HG02943 (cell line): ENCODE data around the gene HVCN1.

Experiments used
- ATAC-seq: cut with Tn5 transposase; IDR thresholded peaks from one replicate; pipeline ENCODE4 v1.9.1; 2021; ENCODE audit warnings: mild to moderate bottlenecking, low read depth, moderate library complexity; ENCODE audit not compliant: unreplicated experiment

The HVCN1 gene

DNA sequence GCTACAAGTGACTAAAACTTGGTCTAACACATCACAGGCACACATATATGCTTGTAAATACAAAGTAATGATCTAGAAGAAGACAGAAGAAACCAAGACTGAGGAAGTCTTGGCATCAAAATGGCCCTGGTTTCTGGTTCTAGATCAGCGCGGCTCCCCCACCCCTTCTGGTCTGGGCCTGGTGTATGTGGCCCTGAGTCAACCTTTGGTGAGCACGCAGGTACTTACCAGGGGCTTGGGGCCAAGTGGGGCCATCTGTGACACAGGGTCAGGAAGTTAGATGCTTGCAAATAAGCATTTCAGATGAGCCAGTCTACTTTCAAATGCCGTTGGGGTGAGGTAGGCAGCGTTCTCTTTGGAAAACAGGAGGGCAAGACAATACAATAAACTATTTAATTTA, 13.2 kb upstream of the HVCN1 start:
- no peak for ATAC-seq

DNA sequence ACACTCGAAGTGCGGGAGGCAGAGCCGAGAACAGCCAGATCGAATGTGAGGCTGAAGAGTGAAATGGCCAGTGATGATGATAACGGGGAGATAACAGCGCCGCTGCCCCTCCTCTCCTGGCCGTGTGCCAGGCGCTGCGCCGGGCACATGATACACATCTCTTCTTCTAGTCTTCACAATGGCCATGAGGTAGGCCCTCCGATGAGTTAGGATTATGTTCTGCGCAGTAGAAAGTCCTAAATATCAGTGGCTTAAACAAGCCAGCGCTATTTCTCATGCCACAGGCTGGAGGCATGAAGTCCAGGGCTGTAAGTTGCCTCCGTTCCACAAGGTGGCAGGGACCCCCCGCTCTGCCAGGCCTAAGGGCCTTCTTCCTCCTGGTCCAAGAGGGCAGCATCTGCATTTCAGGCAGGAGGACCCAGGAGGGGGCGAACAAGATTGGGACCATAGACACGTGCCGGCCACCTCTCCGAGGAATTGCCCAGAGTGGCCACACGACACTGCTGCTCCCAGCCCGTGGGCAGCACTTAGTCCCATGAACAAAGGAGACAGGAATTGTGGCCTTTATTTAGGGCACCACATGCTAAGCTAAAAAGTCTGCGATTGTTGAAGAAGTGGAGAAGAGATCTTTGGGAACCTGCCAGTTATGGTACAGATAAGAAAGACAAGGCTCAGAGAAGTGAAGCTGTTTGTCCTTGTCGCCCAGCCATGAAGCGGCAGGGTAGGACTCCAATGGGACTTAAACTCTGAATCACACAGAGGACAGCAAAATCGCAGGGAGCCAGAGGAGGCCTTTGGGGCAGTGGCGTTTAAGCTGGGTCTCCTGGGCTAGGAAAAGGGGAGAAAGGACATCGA, 10.9 kb upstream of the HVCN1 start:
- ATAC-seq: no peak

- ATAC-seq: peak; percentile 75
These were observed 9.4 kb upstream of the HVCN1 start for GRCh38 chr12:110698171-110698902.

- ATAC-seq: no peak
These were observed 8.3 kb upstream of the HVCN1 start for GRCh38 chr12:110697236-110697635.

DNA sequence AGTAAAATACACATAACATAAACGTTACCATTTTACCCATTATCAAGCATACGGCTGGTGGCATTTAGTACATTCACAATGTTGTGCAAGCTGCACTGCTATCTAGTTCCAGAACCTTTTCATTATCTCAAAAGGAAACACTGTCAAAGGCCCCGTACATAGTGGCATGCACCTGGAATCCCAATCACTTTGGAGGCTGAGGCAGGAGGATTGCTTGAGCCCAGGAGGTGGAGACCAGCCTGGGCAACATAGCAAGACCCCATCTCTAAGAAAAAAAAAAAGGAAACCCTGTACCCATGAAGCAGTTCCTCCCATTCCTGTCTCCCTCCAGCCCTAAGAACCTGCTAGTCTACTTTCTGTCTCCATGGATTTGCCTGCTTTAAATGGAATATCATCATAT, 7.4 kb upstream of the HVCN1 start:
- no peak for ATAC-seq

GRCh38 chr12:110694330-110694901, 5.5 kb upstream of the HVCN1 start:
- ATAC-seq: no peak

GRCh38 chr12:110693731-110694130, 4.8 kb upstream of the HVCN1 start:
- no peak for ATAC-seq

GRCh38 chr12:110690127-110690430, 1.2 kb upstream of the HVCN1 start:
- ATAC-seq: no peak

- peak; percentile 49 for ATAC-seq
These were observed 589 bp upstream of the HVCN1 start for GRCh38 chr12:110689281-110690126.

DNA sequence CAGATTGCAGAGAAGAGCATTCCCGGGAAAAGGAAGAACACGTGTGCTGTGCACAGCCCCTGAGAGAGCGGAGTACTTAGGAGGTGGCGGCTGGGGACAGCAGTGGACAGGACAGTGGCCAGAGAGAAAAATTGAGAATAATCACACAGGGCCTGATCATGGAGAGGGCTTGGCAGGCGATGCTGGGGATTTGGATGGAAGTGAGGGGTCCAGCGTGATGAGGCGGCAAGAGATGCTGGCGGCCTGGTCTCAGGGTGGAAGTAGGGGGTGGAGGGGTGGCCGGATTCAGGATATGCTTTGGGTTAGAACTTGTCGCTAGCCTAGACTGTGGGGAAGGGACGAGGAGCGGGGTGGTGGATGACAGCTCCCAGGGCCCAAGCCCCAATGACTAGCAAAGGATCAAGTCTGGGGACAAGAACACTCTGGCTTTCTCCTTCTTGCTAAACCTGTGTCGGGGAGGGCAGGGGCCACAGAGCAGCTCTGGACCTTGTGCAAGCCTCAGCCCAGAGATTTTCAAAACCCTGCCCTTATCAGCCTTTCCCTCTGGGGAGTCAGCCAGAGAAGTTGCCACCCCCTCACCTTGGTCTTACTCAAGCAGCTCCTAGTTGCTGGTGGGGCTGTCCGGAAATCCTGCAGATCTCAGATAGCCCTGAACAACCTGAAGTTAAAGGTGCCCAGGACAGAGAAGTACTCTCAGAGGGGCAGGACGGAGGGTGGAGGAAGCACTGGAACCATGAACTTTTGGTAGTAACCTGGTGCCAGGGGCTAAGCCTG, 1.3 kb downstream of the HVCN1 start:
- no peak for ATAC-seq

DNA sequence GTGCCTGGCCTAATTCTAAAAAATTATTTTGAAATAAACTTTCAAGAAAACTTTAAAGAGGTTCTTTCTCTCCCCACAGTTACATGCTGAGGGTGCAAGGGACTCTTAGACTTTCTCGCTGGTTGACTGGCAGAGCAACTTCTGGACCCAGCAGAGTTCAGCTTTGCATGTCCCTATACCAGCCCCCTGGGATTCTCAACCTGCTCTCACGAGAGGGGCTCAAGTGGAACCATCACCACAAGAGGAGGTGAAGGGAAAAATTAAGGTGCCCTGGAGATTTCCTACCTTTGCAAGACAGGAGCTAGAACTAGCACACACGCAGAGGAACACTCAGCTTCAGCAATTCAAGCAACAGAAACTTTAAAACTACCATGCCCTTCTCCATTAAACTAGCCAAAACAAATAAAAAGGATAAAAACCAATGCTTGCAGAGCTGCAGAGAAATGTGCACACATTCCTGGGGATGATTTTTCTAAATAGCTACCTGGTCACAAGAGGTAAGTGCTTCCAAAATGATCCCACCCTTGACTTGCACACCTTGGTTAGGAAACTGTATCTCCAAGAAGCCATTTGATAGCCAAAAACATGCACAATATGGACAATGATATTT, 2.5 kb downstream of the HVCN1 start:
- no peak for ATAC-seq

- no peak for ATAC-seq
These were observed 4.5 kb downstream of the HVCN1 start for GRCh38 chr12:110684312-110684836.

DNA sequence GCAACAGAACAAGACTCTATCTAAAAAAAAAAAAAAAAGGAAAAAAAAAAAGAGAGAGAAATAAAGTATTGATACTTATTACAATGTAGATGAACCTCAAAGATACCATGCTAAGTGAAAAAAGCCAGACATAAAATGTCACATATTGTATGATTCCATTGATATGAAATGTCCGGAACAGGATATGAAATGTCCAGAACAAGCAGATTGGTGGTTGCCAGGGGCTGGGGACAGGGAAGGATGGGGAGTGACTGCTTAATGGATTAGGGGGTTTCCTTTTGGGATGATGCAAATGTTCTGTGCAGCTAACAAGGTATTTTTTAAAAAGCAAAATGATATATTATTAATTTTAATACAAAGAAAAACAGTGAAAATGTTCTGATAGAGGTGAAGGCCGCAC, 5.0 kb downstream of the HVCN1 start:
- no peak for ATAC-seq

GRCh38 chr12:110680032-110680431, 8.9 kb downstream of the HVCN1 start:
- ATAC-seq: no peak

DNA sequence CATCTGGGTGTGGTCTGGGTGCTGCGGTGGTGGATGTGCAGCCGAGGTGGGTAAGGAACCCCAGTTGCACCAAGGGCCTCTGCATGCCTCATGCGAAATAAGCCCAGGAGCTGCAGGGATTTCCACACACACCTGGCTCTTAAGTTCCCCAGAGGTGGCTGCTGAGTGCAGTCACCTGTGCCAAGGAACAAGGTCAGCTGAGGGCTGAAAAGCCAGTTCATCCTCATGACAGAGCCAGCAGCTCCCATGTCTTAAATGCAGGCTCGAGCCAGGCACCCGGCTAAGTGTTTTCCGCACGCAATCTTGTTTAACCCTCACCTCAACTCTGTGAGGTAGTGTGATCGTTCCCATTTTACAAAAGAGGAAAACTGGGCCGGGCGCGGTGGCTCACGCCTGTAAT, 9.7 kb downstream of the HVCN1 start:
- no peak for ATAC-seq

- no peak for ATAC-seq
These were observed 10.9 kb downstream of the HVCN1 start for GRCh38 chr12:110677982-110678381.

GRCh38 chr12:110677206-110677911, 11.6 kb downstream of the HVCN1 start:
- peak; percentile 65 for ATAC-seq

DNA sequence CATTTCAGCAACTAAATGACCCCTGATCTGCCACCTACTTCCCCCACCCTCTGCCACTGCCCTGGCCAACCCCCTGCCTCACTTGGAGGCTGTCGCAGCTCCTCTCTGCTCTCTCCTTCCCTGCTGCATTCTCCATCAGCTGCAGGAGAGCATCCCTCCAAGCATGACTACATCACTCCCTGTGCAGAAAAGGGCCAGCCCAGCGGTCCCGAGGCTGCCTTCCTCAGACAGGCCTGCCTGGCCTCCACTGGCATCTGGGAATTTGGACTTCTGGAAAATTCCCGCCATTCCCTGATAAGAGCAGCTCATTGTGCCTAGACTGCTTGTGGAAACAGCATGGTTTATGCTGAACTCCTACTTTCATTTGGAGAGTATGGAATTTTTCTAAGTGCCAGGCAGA, 12.7 kb downstream of the HVCN1 start:
- no peak for ATAC-seq

GRCh38 chr12:110670161-110670701, 18.7 kb downstream of the HVCN1 start:
- no peak for ATAC-seq
